ENCODE measurements around the gene SLC6A19.

SLC6A19 gene

DNA sequence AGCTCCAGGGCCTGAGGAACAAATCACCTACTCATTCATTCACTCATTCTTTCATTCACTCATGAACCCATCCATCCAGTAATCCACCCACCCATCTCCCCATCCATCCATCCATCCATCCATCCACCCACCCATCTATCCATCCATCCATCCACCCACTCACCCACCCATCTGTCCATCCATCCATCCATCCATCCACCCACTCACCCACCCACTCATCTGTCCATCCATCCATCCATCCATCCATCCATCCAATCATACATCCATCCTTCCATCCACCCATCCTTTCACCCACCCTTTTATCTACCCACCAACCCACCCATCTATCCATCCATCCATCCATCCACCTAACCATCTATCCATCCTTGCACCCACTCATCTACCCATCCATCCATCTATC lies 35.5 kb upstream of the SLC6A19 start:
- no peak for DNase-seq (ENCODE audit: low read depth in 1 of 2, low spot score in 1 of 2)

DNA sequence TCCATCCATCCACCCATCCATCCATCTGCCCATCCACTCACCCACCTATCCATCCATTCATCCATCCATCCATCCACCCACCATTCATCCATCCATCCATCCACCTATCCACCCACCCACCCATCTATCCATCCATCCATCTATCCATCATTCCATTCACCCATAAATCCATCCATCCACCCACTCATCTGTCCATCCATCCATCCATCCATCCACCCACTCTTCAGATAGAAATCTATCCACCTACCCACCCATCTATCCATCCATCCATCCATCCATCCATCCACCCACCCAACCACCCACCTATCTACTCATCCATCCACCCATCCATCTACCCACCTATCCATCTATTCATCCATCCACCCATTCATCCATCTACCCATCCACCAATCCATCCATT lies 35.0 kb upstream of the SLC6A19 start:
- DNase-seq (ENCODE audit: low read depth in 1 of 2, low spot score in 1 of 2), result no peak

DNA sequence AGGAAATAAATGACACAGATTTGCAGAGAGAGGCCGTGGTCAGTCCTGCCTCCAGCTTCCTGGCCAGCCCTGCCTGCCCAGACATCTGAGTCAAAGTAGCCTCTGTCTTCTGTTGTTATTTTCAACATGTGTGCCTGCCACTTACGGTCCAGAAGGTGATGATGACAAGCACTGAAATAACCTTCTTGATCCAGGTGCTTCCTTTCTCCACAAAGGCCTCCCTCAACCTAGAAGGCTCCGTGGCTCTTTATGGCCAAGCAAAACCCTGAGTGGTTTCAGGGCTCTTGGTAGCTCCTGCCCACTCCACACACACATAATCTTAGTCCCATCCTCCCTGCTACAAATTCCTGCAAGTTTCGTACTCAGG lies 34.1 kb upstream of the SLC6A19 start:
- DNase-seq (ENCODE audit: low read depth in 1 of 2, low spot score in 1 of 2), result no peak

DNA sequence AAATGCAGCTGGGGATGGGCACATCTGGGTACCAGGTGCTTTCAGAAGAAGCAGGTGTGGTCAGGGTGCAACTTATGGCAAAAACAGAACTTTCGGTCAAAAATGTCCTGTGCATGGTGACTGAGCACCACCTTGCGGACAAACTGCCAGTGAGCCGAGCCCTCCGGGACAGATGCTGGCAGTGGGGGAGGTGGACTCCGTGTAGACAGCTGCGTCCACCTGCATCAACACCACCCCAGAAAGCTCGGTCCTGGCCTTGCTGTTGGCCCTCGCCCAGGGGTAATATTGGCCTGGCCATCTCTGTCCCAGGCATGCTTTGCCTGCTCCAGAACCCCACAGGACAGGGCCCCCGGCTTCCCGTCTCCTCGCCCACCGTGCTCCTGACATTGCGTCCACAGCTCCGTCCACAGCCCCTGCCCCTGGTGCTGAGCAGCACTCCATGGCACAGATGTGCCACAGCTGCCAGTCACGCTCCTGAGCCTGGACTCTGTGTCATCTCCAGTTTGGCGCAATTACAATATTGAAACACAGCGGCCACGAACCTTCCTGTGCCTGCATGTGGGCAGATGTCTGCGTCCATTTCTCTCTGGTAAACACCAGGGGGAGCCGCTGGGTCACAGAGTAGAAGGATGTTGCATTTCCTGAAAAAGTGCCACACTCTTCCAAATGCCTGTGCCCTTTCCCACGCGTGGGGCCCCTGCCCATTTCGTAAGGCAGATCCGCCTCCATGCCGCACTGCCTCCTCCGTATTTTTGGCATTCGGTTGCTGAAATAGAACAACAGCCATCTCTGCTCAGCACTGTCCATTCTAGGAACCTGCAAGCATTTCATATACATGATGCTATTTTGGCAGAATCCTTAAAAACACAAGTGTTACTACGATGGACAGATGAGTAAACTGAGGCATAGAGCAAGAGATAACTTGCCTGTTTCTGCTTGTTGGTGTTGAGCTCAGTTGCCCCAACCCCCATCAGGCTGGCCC lies 33.4 kb upstream of the SLC6A19 start:
- DNase-seq (ENCODE audit: low read depth in 1 of 2, low spot score in 1 of 2), result peak; percentile 15 to 33

DNA sequence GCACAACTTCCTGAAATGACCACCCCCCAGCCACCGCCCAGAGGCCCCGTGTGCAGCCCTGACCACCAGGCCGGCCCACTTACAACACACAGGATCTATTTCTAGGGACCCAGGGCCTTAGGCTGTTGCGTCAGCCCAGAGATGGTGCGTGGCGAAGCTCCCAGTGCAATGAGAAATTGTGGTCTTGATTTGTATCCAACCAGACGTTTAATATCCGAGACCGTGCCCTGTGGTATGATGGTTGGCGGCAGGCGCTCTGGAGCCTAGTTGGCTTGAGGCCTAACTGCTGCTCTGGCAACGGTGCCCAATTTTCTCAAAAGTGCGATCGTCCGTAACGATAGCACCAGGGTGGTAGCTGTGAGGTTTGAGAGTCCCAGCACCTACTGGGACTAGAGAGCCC lies 32.6 kb upstream of the SLC6A19 start:
- no peak for DNase-seq (ENCODE audit: low read depth in 1 of 2, low spot score in 1 of 2)

DNA sequence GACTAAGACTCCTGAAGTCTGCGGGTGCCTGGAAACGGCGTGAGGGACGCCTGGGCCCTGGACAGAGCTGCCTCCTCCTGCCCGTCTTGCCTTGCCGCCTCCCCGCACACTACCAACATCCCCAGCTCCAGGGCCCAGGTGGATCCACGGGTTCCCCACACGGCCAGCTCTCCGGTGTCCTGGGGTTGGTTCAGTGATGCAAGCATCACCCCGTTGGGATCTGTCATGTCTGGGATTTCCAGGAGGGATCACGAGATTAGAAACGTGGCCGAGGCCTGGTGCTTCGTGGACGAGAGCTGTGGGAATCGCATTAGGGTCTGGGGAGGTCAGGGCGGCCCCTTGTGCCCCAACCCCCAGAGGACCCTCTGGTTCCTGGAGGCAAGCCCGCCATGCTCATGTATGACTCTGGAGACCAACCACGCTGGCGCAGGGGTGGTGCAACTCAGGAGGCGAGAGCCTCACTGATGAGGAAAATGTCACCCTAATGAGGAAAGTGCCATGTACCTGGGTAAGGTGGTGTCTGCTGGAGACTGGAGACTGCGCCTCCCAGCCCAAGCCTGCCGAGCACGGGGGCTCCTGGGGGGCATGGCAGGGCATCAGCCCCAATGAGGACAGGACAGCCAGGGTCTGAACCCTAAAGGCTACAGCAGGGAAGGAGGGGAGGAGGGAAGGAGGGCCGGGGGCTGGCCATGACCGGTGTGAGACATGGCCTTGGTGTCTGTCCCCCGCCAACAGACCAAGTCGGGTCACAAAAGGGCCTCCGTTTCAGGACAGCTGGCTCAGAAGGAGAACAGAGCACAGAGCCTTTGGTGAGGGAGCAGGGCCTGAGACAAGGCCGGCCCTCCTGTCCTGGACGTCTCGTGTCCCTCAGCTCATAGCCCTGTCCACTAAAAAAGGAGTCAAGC lies 31.9 kb upstream of the SLC6A19 start:
- no peak for DNase-seq (ENCODE audit: low read depth in 1 of 2, low spot score in 1 of 2)

DNA sequence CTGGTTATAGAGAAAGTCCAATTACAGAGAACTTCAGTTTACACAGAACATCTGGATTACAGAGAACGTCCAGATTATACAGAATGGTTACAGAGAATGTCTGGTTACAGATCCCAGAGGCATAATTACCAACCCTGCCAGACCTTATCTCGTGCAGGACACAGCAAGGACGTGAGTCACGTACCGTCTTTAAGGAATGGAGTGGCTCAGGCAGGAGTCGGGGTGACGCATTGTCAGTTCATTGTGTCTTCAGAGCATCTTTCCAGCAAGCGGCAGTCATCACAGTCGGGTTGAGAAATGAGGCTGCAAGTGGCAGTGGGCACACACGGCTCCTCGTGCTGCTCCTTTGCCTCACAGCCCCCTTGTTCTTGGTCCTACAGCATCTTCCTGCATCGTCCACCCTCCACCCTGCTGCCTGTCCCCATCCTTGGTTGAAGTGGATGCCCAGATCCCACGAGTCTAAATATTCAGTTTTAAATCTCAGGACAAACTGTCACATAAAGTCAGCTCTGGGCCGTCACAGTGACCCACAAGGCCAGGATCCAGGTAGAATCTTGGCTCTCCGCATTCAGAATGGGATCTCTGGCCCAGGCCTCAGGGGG lies 30.0 kb upstream of the SLC6A19 start:
- no peak for DNase-seq (ENCODE audit: low read depth in 1 of 2, low spot score in 1 of 2)

DNA sequence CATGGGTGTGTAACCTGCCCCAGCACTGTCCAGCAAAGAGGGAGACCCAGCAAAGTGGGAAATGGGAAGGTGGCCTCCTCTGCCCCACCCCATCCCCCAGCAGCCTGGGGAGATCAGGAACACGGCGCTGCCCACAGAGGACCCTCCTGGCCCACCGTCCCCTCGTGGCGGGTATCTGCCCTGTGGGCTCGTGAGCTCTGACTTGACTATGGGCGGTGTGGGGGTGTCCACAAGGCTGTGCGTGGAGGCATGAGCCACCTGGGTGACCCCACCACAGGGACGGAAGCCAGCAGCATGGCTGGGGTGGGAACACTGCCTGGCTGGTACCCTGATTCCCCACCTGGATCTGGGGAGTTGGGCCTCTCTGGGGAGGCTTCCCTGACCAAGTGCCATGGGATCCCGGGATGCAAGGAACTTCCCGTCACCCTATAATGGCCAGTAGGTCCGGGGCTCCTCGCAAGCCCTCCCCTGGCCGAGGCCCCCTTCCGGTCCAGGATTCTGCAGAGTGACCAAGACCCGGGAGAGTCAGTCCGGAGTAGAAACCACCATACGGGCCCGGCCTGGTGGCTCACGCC lies 29.3 kb upstream of the SLC6A19 start:
- DNase-seq (ENCODE audit: low read depth in 1 of 2, low spot score in 1 of 2), result no peak

DNA sequence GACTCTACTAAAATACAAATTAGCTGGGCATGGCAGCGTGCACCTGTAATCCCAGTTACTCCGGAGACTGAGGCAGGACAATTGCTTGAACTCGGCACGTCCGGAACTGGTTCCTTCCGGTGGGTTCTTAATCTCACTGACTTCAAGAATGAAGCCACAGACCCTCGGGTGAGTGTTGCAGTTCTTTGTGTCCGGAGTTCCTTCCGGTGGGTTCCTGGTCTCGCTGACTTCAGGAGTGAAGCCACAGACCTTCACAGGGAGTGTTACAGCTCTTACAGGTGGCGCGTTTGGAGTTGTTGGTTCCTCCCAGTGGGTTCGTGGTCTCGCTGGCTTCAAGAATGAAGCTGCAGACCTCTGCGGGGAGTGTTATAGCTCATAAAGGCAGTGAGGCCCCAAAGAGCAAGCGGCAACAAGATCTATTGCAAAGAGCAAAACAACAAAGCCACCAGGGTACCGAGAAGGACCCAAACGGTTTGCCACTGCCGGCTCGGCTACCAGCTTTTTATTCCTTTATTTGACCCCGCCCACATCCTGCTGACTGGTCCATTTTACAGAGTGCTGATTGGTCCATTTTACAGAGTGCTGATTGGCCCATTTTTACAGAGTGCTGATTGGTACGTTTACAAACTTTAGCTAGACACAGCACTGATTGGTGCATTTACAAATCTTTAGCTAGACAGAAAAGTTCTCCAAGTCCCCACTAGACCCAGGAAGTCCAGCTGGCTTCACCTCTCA lies 28.6 kb upstream of the SLC6A19 start:
- no peak for DNase-seq (ENCODE audit: low read depth in 1 of 2, low spot score in 1 of 2)

DNA sequence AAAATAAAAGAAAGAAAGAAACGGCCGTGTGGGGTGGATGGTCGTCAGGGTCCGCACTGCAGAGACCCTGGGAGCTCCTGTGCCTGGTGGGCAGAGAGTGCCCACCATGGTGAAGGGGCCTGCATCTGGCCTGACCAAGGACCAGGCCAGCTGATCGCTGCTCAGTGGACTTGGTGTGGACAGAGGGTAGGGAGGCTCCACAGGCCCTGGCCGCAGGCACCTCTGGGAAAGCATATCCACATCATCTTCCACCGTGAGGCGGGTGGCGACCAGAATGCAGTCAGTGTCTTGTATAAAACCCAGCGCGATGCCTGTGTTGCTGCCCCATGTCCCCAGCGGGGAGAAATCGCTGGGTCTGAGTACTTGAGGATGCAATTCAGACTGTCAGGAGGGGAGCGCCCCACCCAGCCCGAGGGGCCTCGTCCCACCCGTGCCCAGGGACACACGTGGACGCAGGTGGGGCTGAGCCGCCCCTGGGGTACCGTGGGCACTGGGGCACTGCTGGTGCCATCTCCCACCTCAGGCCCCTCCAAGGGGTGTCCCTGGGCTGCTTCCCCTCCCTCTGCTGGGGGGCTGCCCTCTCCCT lies 27.8 kb upstream of the SLC6A19 start:
- DNase-seq (ENCODE audit: low read depth in 1 of 2, low spot score in 1 of 2), result no peak

DNA sequence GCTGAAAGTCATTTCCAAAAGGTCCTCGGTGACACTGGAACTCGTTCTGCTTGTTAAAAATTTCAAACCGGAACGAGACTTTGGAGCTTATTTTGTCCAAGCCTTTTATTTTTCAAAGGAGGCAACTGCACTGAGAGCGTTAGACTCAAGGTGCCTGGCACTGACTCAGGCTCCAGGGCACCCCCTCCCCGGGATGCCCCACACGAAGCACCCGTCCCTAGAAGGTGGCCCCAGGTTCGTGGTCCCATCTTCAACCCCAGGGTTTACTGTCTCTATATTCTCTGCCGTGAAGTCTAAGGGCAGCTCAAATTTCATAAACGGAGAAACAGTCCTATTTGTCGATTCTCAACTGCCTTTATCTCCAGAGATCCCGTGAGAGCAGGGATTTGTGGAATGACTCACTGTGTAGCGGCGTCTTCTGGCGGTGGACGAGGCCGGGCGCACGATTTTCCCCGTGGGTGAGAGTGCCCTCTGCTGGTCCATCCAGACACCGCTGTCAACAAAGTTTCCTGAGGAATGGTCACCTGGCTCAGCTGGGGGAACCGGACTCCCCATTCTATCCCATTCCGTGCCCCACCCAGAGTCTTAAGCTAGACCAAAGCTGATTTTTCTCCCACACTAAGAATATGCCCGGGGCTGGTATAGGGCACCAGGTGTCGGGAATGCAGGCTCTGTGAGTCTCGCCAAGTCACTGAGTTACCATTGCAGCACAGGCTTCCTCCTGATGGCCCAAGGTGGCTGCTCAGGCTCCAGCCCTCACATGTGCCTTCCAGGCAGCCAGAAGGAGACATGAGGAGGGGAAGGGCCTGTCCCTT lies 27.1 kb upstream of the SLC6A19 start:
- peak in 1 of 2 donors; percentile 16 for DNase-seq (ENCODE audit: low read depth in 1 of 2, low spot score in 1 of 2)

DNA sequence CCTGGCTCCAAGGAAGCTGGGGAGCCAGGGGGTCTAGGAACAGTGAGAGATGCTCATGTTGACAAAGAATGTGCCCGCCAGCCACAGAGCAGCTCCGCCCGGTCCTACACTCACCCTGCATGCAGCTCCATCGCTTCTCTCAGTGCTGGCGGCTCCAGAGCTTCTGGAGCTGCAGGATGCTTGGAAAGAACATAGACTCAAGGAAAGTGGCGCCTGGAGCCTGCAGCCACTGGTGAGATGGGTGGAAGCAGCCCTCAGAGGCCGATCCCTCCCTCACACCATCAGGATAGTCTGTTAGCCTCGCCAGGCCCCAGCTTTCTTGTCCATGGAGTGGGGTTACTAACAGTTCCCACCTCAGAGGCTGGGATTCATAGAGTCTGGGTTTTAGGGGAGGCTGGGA lies 26.4 kb upstream of the SLC6A19 start:
- no peak for DNase-seq (ENCODE audit: low read depth in 1 of 2, low spot score in 1 of 2)

DNA sequence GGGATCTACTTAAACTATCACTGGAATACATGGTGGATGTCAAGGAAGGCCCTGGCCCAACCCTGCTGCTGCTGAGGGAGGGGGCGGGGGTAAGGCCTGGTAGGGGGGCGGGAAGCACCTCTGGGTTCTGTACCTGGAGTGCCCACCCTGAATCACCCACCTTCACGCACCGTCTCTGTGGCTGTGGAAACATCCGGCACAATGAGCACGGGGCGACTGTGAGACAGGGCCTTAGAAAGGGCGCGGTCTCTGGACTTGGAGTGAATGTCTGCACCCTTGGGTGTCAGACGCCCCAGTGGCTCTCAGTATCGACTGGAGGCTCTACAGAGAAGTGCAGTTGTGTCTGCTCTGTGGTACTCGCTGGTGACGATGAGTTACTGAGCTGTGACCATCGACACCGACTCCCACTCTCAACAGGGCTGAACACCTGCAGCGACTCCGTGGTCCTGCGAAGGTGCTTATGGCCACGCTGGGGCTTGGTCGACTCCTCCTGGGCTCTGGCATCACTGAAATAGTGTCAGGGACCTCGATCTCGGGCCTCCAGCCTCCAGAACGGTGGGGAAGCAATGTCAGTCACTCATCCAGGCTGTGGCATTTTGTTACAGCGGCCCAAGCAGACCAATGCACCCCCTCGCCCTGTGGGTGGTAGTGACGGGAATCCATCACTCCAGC lies 25.5 kb upstream of the SLC6A19 start:
- DNase-seq (ENCODE audit: low read depth in 1 of 2, low spot score in 1 of 2), result no peak

DNA sequence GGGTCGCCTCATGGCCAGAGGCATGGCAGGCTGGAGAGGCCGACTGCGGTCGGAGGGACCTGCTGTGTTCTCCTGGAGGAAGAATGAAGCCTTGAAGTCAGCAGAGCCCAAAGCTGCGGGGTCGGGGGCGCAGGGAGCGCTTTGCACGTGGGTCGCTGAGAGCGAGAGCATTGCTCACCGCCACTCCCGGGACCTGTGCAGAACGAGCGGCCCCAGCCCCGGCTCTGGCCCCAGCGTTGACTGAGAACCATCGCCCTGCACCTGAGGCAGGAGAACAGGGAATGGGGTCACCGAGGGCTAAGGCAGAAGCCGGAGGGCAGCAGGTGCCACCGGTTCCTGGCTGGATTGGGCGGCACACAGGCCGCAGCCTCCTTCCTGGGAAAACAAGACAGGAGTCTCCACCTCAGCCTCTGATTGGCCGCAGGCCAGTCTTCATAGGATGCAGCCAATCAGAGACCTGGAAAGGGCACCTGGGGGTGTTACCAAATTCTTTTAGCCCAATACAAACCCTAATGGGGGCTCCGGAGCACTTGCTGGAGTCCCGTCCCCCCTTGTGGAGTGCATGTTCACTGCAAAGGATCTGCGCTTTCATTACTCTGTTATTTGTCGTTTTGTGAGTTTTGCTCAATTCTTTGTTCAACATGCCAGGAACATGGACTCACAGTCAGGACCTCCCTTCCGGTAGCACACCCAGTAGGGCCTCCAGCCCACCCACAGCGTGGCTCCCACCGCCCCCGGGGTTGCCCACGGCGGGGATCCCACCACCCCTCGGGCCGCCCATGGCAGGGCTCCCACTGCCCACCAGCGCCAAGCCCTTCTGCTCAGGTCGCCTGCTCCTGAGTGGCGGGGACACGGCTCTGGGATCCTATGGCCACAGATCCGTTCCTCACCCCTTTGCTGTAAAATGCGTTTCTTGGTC lies 24.7 kb upstream of the SLC6A19 start:
- no peak for DNase-seq (ENCODE audit: low read depth in 1 of 2, low spot score in 1 of 2)

DNA sequence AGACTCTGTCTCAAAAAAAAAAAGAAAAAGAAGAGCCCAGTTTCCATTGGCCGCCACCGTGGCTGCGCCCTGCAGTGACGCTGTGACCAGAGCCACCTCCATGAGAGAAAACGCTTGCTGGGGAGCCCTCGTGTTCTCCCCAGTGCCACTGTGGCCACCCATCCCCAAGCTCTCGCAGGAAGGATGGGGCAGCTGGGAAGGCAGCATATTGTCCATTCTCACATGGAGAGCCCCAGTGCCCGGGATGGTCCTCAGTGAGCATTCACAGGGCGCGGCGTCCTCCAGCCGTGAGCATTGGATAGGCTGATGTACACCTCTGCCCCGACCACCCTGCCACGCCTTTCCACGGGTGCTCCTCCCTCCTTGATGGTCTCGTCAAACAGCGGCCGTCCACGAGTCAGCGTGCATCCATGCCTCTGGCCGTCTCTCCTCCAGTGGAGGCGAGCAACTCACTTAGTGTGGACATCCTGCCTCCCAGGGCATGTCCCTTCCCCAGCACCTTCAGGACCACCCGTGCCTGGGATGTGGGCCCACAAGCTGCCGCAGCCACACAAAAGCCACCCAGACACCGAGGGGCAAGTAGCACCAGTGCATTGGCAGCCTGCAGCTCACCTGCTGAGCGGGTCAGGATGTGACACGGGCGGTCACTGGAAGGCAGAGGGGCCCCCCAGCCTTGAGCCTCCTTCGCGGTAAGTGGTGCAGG lies 23.4 kb upstream of the SLC6A19 start:
- no peak for DNase-seq (ENCODE audit: low read depth in 1 of 2, low spot score in 1 of 2)

DNA sequence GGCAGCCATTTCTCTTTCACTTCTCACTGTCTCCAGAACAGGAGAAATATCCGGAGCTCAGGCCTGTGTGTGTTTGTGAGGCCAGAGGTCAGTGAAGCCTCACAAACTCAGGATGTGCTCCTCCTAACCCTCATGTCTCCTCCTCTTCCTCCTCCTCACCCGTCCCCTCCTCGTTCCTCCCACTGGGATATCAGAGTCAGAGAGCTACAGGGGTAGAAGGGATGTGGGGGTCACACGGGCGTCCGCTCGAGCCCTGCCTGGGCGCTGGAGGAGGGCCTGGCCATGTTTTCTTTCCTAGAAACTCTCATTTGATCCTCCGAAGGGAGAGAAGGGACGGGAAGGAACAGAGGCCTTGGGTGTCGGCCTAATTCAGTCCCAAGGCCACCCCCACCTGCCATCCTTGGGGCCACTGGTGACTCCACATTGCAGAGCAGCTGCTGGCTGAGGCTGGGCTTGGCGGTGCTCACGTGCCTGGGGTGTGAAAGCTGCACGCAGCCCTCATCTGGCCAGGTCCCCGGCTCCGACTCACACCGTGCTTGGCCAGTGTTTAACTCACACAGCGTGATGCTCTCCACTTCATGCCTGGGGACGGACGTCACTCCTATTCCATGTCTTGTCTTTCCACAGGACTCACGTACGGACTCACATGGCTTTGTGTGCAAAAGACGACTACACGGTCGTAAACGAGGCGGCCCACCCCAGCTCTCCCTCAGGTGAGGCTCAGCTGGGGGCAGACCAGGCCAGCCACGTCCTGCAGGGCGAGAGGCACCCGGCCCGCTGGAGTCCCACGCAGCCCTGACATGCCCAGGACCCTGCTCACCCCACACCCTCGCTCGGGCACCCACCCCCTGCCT lies 22.6 kb upstream of the SLC6A19 start:
- no peak for DNase-seq (ENCODE audit: low read depth in 1 of 2, low spot score in 1 of 2)
